SK-N-SH (cell line): ENCODE results near the gene ZNF513. TPM values are rescaled to one million over a fixed set of nuclear protein-coding genes. Genes with fewer than 3 reads are reported as not detected.
A peak's percentile ranks its signal among the peaks of the same experiment; 100 is the strongest.

Experiments used
- CTCF ChIA-PET: fragments of 300-600, 350-600 bp; formaldehyde crosslinking; extraction: SDS; loops from one replicate; lab custom pipeline; 2021; lab: Yijun Ruan, JAX
- POLR2A ChIA-PET: fragments of 350-600 bp; sonication (Branson Sonifier 250); formaldehyde crosslinking; extraction: SDS; loops from one replicate; lab custom pipeline; 2020; ENCODE audit warnings: antibody characterized with exemption, inconsistent platforms; lab: Yijun Ruan, JAX
- DNase-seq: peaks from one replicate; pipeline ENCODE4 v3.0.0; 2012
- H2AFZ ChIP-seq: fragments of 200-600 bp; sonication (generic); 2 replicates; pipeline ENCODE4 v1.8.1; 2016; ENCODE audit warnings: antibody characterized with exemption, mild to moderate bottlenecking, low read depth
- H3F3A ChIP-seq: fragments of 200-600 bp; sonication (generic); replicated peaks from 2 replicates; pipeline ENCODE3; 2016; ENCODE audit warnings: antibody characterized with exemption, mild to moderate bottlenecking; ENCODE audit not compliant: insufficient read depth
- H3K27ac ChIP-seq, 2 experiments: fragments of 200-500 bp in 1 of 2; fragments of 200-600 bp in 1 of 2; sonication (Bioruptor generic) in 1 of 2; sonication (generic), shearing (Covaris generic) in 1 of 2; 2 replicates each; pipeline versions ENCODE4 v1.5.1 to v1.6.1; 2014 to 2016; ENCODE audit warnings: low read depth in 2 of 2, inconsistent platforms in 1 of 2, low read length in 1 of 2, mild to moderate bottlenecking in 1 of 2, mixed read lengths in 1 of 2
- H3K27me3 ChIP-seq: fragments of 200-600 bp; sonication (generic), shearing (Covaris generic); 2 replicates; pipeline ENCODE4 v1.6.1; 2016; ENCODE audit warnings: mixed run types; ENCODE audit not compliant: insufficient read depth
- H3K36me3 ChIP-seq, 2 experiments: fragments of 200-500 bp in 1 of 2; fragments of 200-600 bp in 1 of 2; sonication (Bioruptor generic) in 1 of 2; sonication (generic) in 1 of 2; replicated peaks in 1 of 2; 2 replicates each; pipeline versions ENCODE3 to v1.5.1; 2014 to 2016; ENCODE audit warnings: low read length in 1 of 2, mild to moderate bottlenecking in 1 of 2; ENCODE audit not compliant: insufficient read depth in 2 of 2, control insufficient read depth in 1 of 2
- H3K4me1 ChIP-seq, 2 experiments: fragments of 200-500 bp in 1 of 2; fragments of 200-600 bp in 1 of 2; sonication (Bioruptor generic) in 1 of 2; sonication (generic), shearing (Covaris generic) in 1 of 2; 2 replicates each; pipeline versions ENCODE4 v1.5.1 to v1.6.1; 2014 to 2016; ENCODE audit warnings: low read depth in 1 of 2, low read length in 1 of 2, mixed run types in 1 of 2; ENCODE audit not compliant: insufficient read depth in 2 of 2, control insufficient read depth in 1 of 2
- H3K4me2 ChIP-seq: fragments of 200-600 bp; sonication (generic), shearing (Covaris generic); 2 replicates; pipeline ENCODE4 v1.6.1; 2017; ENCODE audit warnings: mixed run types
- H3K4me3 ChIP-seq, 2 experiments: fragments of 200-500 bp in 1 of 2; fragments of 200-600 bp in 1 of 2; sonication (Bioruptor generic) in 1 of 2; sonication (generic), shearing (Covaris generic) in 1 of 2; 2 replicates each; pipeline versions ENCODE4 v1.5.1 to v1.8.1; 2014 to 2016; ENCODE audit warnings: low read depth in 2 of 2, inconsistent platforms in 1 of 2, low read length in 1 of 2, mild to moderate bottlenecking in 1 of 2, mixed read lengths in 1 of 2, moderate library complexity in 1 of 2
- H3K79me2 ChIP-seq: fragments of 200-600 bp; sonication (generic); 2 replicates; pipeline ENCODE4 v1.8.1; 2017; ENCODE audit warnings: mild to moderate bottlenecking; ENCODE audit not compliant: insufficient read depth
- H3K9ac ChIP-seq: fragments of 200-600 bp; sonication (generic); 2 replicates; pipeline ENCODE4 v1.6.1; 2017; ENCODE audit warnings: mixed run types
- H3K9me2 ChIP-seq: fragments of 200-600 bp; sonication (generic); 2 replicates; pipeline ENCODE4 v1.6.1; 2017; ENCODE audit warnings: mixed run types
- H3K9me3 ChIP-seq: fragments of 200-600 bp; sonication (generic); 2 replicates; pipeline ENCODE4 v1.6.1; 2017; ENCODE audit warnings: mixed run types, mild to moderate bottlenecking, moderate library complexity
- H4K20me1 ChIP-seq: fragments of 200-600 bp; sonication (generic); 2 replicates; pipeline ENCODE4 v1.6.1; 2017; ENCODE audit warnings: mild to moderate bottlenecking, mixed run types; ENCODE audit not compliant: insufficient read depth
- CHD2 ChIP-seq: fragments of 150-350 bp; IDR thresholded peaks from 2 replicates; pipeline ENCODE4 v1.6.1; 2018; ENCODE audit warnings: low read length; ENCODE audit not compliant: partially characterized antibody
- ELF1 ChIP-seq: IDR thresholded peaks from 2 replicates; pipeline ENCODE4 v1.4.0; 2012
- EZH2phosphoT487 ChIP-seq: fragments of 200-600 bp; sonication (generic); IDR thresholded peaks from 2 replicates; pipeline ENCODE4 v1.6.1; 2017; ENCODE audit warnings: low read depth, mixed run types, mild to moderate bottlenecking, antibody characterized with exemption, moderate library complexity, borderline replicate concordance
- FOXJ3 ChIP-seq: sonication (generic); formaldehyde crosslinking; IDR thresholded peaks from 2 replicates; pipeline ENCODE4 v1.5.1; 2020; ENCODE audit warnings: mild to moderate bottlenecking, missing genetic modification reagents
- MEF2A ChIP-seq: IDR thresholded peaks from 2 replicates; pipeline ENCODE4 v1.4.0; 2012; ENCODE audit warnings: low read depth, borderline replicate concordance
- MXI1 ChIP-seq: IDR thresholded peaks from 2 replicates; pipeline ENCODE4 v1.6.1; 2012; ENCODE audit warnings: mild to moderate bottlenecking, low read depth, low read length, improper control_type of control experiment
- NFIC ChIP-seq: IDR thresholded peaks from 2 replicates; pipeline ENCODE4 v1.4.0; 2012; ENCODE audit warnings: borderline replicate concordance
- NRF1 ChIP-seq: IDR thresholded peaks from 2 replicates; pipeline ENCODE4 v1.6.1; 2012; ENCODE audit warnings: low read depth, mild to moderate bottlenecking, low read length
- POLR2AphosphoS5 ChIP-seq: IDR thresholded peaks from 2 replicates; pipeline ENCODE4 v1.6.1; 2012; ENCODE audit warnings: low read depth, low read length
- RAD21 ChIP-seq: IDR thresholded peaks from 2 replicates; pipeline ENCODE4 v1.6.1; 2012; ENCODE audit warnings: mild to moderate bottlenecking, low read length
- RCOR1 ChIP-seq: fragments of 150-350 bp; IDR thresholded peaks from 2 replicates; pipeline ENCODE4 v1.6.1; 2017; ENCODE audit warnings: antibody characterized with exemption, low read length
- SIN3A ChIP-seq: IDR thresholded peaks from 2 replicates; pipeline ENCODE4 v1.6.1; 2012; ENCODE audit warnings: low read depth, mild to moderate bottlenecking, low read length, moderate library complexity, borderline replicate concordance
- TEAD4 ChIP-seq: IDR thresholded peaks from 2 replicates; pipeline ENCODE4 v1.4.0; 2012; ENCODE audit warnings: mild to moderate bottlenecking, borderline replicate concordance; ENCODE audit not compliant: insufficient read depth
- WGBS: methylation state at CpG from one replicate; pipeline ENCODE4 v1.1.6; 2017; ENCODE audit warnings: low lambda C conversion rate; 5-methylcytosine and 5-hydroxymethylcytosine counted together
- polyA plus RNA-seq, 3 experiments: library from polyadenylated mRNA; depleted of rRNA; stranded (reverse); fragments of >200 nt; gene quantifications; 2 replicates each; pipeline ENCODE4 v1.2.3, GENCODE V29; 2012
- TF ChIP-seq, protein P1 (sequence below): IDR thresholded peaks from 2 replicates; pipeline ENCODE4; 2012
- TF ChIP-seq, protein P2 (sequence below): fragments of 150-350 bp; IDR thresholded peaks from 2 replicates; pipeline ENCODE4 v1.6.1; 2016; ENCODE audit warnings: mild to moderate bottlenecking, low read depth, low read length
- TF ChIP-seq, protein P3 (sequence below): IDR thresholded peaks from 2 replicates; pipeline ENCODE4 v1.4.0; 2012; ENCODE audit warnings: low read depth

Gene ZNF513
- polyA plus RNA-seq, 1 of the 3 experiments (the other 2 are of a cell fraction): 53.8 TPM

DNA sequence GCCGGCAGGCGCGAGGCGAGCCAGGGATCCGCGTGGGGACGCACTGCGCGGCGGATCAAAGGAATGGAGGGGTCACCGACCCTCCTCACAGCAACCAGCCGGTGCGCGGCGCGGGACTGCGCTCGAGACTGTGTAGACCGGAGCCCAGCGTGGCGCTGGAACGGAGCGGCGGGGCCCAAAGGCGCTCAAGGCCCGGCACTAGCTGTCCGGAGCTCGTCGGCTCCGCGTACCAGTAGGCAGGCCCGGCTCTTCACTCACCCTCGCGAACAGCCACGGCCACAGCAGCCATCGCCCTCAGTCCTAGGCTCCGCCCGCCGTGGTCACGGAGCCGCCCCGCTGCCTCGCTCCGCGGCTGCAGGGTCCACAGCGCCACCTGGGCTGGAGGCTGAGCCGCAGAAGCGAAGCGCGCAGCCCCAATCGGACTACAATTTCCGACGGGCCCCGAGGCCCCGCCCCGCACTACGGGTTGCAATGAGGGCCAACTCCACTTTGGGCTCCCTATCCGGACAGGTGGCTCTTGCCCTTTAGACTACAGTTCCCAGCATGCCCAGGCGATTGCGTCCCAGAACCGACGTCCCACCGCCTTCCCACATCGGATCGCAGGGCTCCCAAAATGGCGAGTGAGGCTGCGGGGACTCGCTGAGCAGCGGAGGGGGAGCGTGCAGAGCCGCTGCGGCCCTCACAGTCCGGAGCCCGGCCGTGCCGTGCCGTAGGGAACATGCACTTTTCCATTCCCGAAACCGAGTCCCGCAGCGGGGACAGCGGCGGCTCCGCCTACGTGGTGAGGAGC is 10.3 kb downstream of the ZNF513 start, which contains the start of the genes EIF2B4 and SNX17 (continued):
- TF ChIP-seq, protein P1, sequence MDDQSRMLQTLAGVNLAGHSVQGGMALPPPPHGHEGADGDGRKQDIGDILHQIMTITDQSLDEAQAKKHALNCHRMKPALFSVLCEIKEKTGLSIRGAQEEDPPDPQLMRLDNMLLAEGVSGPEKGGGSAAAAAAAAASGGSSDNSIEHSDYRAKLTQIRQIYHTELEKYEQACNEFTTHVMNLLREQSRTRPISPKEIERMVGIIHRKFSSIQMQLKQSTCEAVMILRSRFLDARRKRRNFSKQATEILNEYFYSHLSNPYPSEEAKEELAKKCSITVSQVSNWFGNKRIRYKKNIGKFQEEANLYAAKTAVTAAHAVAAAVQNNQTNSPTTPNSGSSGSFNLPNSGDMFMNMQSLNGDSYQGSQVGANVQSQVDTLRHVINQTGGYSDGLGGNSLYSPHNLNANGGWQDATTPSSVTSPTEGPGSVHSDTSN: peak; percentile 60; the same call in 1 of the 2 replicates
- TF ChIP-seq NRF1: peak; percentile 40
- peak; percentile 98 for TF ChIP-seq MXI1
- peak; percentile 55 for TF ChIP-seq RAD21
- 0 out of 2 replicates have a peak, but pooled peaks have one; percentile 42 for TF ChIP-seq NFIC
- TF ChIP-seq FOXJ3: no peak
- TF ChIP-seq SIN3A: peak; percentile 98
- peak; percentile 87 for TF ChIP-seq POLR2AphosphoS5
- peak; percentile 97 for TF ChIP-seq CHD2
- no peak for TF ChIP-seq MEF2A
- TF ChIP-seq TEAD4: 0 out of 2 replicates have a peak, but pooled peaks have one; percentile 11
- peak; percentile 95 for TF ChIP-seq ELF1
- peak; percentile 82; the same call in 1 of the 2 replicates for TF ChIP-seq RCOR1
- no peak for TF ChIP-seq EZH2phosphoT487
- TF ChIP-seq, all 33 proteins: peak for 21

DNA sequence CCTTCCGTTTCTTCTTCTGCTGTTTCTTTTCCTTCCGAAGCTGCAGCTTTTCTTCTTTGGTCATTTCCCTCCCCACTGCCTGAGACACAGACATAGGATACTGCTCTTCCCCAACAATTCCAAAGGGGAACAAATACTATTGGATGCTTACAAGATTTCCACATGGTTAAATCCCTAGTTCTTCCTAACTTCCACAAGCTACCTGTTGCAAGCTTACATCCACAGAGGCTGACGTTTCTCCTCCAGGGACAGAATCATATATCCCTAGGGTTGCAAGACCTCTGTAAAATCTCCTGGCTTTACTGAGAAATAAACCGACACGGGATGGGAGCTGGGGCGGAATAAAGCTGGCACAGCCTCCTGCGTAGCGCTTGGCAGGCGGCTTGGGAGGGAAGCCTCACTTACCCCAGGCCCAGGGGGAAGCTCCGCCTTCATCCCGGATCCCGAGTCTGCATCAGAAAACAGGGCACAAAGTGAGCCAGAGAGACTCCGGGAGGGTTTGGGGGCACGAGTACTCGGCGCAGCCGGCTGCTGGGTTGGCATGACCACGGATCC is 11.0 kb downstream of the ZNF513 start:
- WGBS: 3% methylated on average over 14 of the region's 18 CpGs
- Histone ChIP-seq H3K27me3 (no peaks in the 10 kb centered on the region), H4K20me1 (no peaks in the 10 kb centered on the region; the same call in 1 of the 2 replicates), H3K4me2 (peak overlapping the region; percentile 91), H3K79me2 (peaks cover 60% of the 10 kb centered on the region), H3K9ac (peak overlapping the region; percentile 91), H3K4me3 (peak overlapping the region; percentile 94 to 99), H3F3A (peaks cover 13% of the 10 kb centered on the region), H3K36me3 (peaks cover 50 to 62% of the 10 kb centered on the region in 2 experiments), H2AFZ (peak overlapping the region; percentile 51), H3K4me1 (peaks cover 11 to 22% of the 10 kb centered on the region in 2 experiments; a peak in 3 of 4 replicates), H3K9me3 (no peaks in the 10 kb centered on the region), H3K27ac (peak overlapping the region; percentile 79 to 89), H3K9me2 (no peaks in the 10 kb centered on the region)
- ChIA-PET CTCF (interaction anchor here (0.7 to 3.2 kb wide), 18 partner anchors 9 to 284 kb away, joined by 3 to 36 read pairs (median 4); partner anchors contain the start of genes GTF3C2, MPV17, PPM1G and ZNF513), POLR2A (interaction anchor here (0.9 to 3.8 kb wide), 7 partner anchors 11 to 259 kb away, joined by 3 to 34 read pairs (median 5); partner anchors contain the start of genes CCDC121, GPN1, GTF3C2 and MPV17)
- peak; percentile 92 for DNase-seq
- TF ChIP-seq, protein P2, sequence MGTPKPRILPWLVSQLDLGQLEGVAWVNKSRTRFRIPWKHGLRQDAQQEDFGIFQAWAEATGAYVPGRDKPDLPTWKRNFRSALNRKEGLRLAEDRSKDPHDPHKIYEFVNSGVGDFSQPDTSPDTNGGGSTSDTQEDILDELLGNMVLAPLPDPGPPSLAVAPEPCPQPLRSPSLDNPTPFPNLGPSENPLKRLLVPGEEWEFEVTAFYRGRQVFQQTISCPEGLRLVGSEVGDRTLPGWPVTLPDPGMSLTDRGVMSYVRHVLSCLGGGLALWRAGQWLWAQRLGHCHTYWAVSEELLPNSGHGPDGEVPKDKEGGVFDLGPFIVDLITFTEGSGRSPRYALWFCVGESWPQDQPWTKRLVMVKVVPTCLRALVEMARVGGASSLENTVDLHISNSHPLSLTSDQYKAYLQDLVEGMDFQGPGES: no peak
- no peak for TF ChIP-seq TEAD4
- TF ChIP-seq, protein P3, sequence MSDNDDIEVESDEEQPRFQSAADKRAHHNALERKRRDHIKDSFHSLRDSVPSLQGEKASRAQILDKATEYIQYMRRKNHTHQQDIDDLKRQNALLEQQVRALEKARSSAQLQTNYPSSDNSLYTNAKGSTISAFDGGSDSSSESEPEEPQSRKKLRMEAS: peak; percentile 8; the same call in 1 of the 2 replicates
